Activated T-helper 9 cell treated with anti-CD3 and anti-CD28 coated beads, Interleukin-2, amount 50 U/mL, for 16 hours (primary cell): ENCODE data around the gene INVS.
"Not testable (repeated sequence)": the region's sequence is repeated elsewhere in the genome, so short reads cannot be mapped to it uniquely, and the experiment has no call there.

Experiments used
- DNase-seq: peaks from one replicate; pipeline ENCODE4 v3.0.0-alpha.2; 2020; ENCODE audit warnings: low read depth

Gene INVS

DNA sequence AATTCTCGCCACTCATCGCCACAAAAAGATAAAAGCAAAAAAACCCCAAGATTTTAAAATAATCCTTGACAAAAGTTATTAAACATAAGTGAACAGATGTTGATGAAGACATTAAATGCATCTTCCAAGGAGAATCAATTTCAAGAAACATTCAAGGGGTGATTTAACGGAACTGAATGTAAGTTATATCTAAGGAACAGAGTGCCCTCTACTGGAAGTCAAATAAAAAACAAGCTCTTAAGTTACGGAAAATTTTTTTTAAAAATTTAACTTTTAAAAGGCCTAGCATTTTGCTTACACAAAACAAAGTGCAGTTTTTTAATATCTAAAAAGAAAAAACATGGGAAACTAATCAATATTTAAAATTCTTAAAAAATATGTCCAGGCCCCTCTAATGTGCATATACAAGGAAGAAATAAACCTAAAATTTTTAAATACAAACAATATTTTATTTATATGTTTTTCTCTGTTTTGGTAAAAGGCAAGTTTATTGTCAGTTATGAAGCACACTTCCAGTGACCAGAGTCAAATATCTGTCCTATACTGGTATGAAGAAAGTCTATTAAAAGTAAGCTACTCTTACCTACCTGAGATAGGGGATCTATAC lies 225.7 kb downstream of the INVS start:
- DNase-seq: no peak

DNA sequence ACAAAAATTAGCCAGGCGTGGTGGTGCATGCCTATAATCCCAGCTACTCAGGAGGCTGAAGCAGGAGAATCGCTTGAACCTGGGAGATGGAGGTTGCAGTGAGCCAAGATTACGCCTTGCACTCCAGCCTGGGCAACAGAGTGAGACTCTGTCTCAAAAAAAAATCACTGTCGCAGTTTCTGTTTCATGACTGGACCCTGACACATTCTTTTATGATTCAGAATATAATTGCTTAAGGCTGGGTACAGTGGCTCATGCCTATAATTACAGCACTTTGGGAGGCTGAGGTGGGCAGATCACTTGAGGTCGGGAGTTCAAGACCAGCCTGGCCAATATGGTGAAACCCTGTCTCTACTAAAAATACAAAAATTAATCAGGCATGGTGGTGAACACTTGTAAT lies 239.7 kb downstream of the INVS start:
- DNase-seq: not testable (repeated sequence)

DNA sequence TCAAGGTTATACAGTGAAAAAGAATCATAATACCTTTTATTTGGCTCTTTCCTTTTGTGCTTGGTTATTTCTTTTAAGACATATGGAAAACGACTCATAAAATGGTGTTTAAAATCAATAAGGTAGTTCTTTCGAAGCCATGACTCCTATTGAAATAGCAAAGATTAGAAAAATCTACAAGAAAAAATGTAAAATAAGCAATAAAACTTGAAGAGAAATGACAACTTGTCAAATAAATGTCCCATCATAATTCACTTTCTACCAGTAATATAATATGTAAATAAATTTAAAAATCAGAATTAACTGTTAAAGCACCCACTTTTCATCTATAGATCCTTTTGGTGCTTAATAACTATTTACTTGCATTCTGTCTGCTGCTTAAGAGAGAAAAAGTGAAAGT lies 241.2 kb downstream of the INVS start:
- DNase-seq: no peak

DNA sequence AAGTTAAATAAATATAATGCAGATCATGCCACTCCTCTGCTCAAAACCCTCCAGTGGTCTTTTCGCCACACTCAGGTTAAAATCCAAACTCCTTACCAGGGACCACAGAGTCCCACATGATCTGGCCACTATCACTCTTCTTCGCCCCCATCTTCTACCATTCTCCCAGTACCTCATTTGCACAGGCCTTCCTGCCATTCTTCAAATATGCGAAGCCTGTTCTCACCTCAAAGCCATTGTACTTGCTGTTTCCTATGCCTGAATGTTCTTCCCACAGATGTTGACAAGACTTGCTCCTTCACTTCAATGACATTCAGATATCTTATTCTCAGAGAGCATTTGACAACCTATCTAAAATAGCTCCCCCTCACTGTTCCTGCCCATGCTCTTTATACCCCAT lies 242.8 kb downstream of the INVS start:
- DNase-seq: no peak

DNA sequence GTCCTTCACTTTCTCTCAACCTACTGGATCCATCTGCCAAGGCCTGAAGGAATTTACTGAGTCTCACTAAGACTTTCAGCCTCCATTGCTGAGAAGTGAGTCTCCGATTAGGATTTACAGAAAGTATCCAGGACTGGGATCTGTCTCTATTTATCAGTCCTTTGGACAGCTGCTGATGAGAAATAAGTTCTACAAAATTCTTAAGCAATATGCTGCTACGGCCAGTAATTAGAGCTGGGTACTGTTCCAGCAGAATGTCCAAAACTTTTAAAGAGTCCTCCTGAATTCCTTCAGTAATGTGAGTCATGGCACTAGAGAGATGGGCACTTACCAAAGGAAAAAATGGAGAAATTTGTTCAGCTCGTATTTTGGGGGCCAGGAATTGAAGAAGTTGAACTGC lies 247.8 kb downstream of the INVS start:
- DNase-seq: no peak

DNA sequence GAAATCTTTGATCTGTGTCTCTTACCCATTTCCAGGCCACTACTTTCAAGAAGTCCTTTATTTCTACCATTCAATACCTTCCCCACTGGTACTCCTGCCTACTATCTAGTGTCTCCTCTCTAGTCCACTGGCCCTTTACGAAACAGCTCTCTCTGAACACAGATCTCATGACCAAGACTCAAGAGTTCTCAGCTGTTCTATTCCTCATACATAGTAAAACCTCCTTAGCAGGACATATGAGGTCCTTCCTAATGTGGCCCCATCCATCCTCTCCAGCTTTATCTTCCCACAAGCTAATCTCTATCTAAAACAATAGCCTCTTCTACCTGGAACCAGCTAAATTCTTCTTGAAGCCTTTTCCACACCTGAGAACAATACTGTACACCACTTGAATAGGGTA lies 251.1 kb downstream of the INVS start:
- DNase-seq: no peak
